Ishikawa (cell line): ENCODE measurements around the gene CDC25C.

Source experiments
- EP300 ChIP-seq: IDR thresholded peaks from 2 replicates; pipeline ENCODE4 v1.6.1; 2012; ENCODE audit warnings: borderline replicate concordance
- TAF1 ChIP-seq: IDR thresholded peaks from 2 replicates; pipeline ENCODE4 v1.6.1; 2012; ENCODE audit warnings: low read depth, mild to moderate bottlenecking
- TCF12 ChIP-seq: IDR thresholded peaks from 2 replicates; pipeline ENCODE4 v1.6.1; 2012; ENCODE audit warnings: low read depth

GRCh38 chr5:138353560-138354080 lies 22.0 kb upstream of the CDC25C start:
- TF ChIP-seq TCF12 = no peak
- no peak for TF ChIP-seq TAF1
- TF ChIP-seq EP300 = no peak
